Testis (tissue), 2 donors: ENCODE data around the gene CMTM6.
"Not testable (repeated sequence)": the region's sequence is repeated elsewhere in the genome, so short reads cannot be mapped to it uniquely, and the experiment has no call there.

Experiments used
- POLR2A ChIP-seq: fragments of 450-650 bp; IDR thresholded peaks from one replicate; pipeline ENCODE4 v1.6.1; 2017; ENCODE audit warnings: antibody characterized with exemption, mild to moderate bottlenecking, moderate library complexity
- TF ChIP-seq, protein P1 (sequence below), 3 experiments: fragments of 450-650 bp in 2 of 3; fragments of 200-600 bp in 1 of 3; sonication (generic) in 1 of 3; IDR thresholded peaks; one replicate each; pipeline ENCODE4 v1.5.1; 2016 to 2019; ENCODE audit warnings: antibody characterized with exemption in 3 of 3, mild to moderate bottlenecking in 2 of 3, moderate library complexity in 1 of 3

DNA sequence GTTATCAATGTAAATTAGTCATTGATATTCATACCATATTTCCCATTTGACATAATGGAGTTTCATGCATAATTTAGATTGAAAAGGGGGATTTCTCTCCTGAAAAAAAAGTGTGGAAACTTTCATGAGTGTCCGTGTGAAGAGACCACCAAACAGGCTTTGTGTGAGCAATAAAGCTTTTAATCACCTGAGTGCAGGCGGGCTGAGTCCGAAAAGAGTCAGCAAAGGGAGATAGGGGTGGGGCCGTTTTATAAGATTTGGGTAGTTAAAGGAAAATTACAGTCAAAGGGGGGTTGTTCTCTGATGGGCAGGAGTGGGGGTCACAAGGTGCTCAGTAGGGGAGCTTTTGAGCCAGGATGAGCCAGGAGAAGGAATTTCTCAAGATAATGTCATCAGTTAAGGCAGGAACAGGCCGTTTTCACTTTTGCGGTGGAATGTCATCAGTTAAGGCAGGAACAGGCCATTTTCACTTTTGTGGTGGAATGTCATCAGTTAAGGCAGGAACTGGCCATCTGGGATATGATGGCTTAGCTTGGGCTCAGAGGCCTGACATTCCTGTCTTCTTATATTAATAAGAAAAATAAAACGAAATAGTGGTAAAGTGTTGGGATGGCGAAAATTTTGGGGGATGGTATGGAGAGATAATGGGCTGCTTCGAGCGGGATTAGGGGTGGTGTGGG is 41.7 kb downstream of the CMTM6 start:
- TF ChIP-seq, protein P1, sequence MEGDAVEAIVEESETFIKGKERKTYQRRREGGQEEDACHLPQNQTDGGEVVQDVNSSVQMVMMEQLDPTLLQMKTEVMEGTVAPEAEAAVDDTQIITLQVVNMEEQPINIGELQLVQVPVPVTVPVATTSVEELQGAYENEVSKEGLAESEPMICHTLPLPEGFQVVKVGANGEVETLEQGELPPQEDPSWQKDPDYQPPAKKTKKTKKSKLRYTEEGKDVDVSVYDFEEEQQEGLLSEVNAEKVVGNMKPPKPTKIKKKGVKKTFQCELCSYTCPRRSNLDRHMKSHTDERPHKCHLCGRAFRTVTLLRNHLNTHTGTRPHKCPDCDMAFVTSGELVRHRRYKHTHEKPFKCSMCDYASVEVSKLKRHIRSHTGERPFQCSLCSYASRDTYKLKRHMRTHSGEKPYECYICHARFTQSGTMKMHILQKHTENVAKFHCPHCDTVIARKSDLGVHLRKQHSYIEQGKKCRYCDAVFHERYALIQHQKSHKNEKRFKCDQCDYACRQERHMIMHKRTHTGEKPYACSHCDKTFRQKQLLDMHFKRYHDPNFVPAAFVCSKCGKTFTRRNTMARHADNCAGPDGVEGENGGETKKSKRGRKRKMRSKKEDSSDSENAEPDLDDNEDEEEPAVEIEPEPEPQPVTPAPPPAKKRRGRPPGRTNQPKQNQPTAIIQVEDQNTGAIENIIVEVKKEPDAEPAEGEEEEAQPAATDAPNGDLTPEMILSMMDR (IDR thresholded peaks at IDR 0.05), result not testable (repeated sequence)
- TF ChIP-seq POLR2A, result not testable (repeated sequence)
